ENCODE results near the gene SMG9. TPM values are rescaled to one million over a fixed set of nuclear protein-coding genes. Genes with fewer than 3 reads are reported as not detected.

The SMG9 gene
- total RNA-seq, 4 donors from 2014 or later, result 4.5 to 9.1 (median 7.1) TPM

DNA sequence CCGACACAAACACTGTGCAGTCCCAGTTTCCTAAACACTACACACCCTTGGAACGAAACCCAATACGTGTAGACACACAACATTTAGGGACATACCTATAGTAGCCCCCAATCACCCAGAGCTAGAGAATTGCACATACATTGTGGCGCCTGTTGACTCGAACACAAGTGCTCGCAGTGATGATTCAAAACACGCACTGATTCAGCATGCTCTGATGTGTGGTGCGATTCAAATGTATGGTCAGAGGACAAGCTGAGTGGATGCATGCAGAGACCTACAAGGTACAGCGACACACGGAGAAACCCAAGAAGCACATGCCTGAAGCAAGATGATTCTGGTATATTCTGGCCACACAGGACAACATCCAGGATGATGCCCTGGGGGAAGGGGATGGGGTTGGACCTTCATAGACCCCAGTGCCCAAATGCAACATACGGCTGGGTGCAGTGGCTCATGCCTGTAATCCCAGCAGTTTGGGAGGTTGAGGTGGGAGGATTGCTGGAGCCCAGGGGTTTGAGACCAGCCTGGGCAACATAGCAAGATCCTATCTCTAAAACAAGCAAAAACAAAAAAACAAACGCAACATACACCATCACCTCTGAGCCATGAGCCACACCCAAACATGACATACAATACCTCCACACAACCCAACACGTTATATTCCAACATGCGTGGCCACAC, 27.0 kb upstream of the SMG9 start:
- Histone ChIP-seq H3K4me1 (no peaks in the 10 kb centered on the region), H3K27me3 (peaks cover 0 to 8% (median 2%) of the 10 kb centered on the region in 3 donors), H3K4me3 (no peak overlapping the region), H3K27ac (no peak overlapping the region), H3K36me3 (no peaks in the 10 kb centered on the region), H3K9me3 (no peaks in the 10 kb centered on the region)
- intact Hi-C loops (cut with DNase I; ENCODE audit: low total_unique reads) (no loop called here), in situ Hi-C loops (cut with MboI; ENCODE audit: low sequenced_read_pairs in 4 of 4) (loop anchor here in 1 of 4 donors (5.0 kb wide), 1 partner anchor 34 kb away; no protein-coding TSS in a partner anchor)
- DNase-seq, result no peak
- no peak for ATAC-seq
- TF ChIP-seq, protein P1, sequence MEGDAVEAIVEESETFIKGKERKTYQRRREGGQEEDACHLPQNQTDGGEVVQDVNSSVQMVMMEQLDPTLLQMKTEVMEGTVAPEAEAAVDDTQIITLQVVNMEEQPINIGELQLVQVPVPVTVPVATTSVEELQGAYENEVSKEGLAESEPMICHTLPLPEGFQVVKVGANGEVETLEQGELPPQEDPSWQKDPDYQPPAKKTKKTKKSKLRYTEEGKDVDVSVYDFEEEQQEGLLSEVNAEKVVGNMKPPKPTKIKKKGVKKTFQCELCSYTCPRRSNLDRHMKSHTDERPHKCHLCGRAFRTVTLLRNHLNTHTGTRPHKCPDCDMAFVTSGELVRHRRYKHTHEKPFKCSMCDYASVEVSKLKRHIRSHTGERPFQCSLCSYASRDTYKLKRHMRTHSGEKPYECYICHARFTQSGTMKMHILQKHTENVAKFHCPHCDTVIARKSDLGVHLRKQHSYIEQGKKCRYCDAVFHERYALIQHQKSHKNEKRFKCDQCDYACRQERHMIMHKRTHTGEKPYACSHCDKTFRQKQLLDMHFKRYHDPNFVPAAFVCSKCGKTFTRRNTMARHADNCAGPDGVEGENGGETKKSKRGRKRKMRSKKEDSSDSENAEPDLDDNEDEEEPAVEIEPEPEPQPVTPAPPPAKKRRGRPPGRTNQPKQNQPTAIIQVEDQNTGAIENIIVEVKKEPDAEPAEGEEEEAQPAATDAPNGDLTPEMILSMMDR (IDR thresholded peaks at IDR 0.05 in 4 of 5, conservative IDR thresholded peaks at IDR 0.05 in 1 of 5), result no peak

DNA sequence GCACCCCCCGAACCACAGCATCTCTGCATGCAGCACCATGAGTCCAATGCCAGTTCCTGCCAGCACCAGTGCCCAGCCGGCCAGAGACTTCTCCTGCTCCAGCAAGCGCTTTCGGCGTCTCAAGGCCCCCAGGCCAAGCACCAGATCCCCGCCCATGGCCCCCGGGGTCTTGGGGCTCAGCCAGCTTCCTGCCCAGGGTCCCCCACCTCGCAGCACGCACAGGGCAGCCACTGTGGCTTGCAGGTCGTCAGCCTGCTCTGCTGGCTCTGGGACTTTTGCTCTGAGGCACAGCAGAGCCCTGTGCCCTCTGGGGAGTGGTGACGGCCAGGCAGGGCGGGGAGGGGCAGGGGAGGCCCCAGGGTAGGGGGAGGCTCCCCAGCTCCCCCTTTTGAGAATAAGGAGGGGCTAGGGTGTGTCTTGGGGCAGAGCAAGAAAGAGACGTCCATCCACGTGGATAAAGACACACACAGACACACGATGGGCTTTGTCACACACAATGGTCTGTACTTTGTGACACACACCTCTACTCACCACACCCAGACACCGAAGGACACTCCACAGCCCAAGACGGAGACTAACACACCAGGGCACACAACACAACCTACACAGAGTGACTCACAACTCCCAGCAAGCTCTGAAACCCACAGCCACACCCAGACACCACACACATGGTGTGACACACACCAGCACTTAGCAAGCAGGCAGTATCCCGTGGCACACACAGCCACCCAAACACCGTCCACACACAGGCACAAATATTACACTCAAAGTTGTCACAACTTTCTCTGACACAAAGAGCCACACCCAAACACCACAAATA, 26.2 kb upstream of the SMG9 start, which contains the start of gene KCNN4:
KCNN4 (minus strand) TSS at position 268 of the 820 bp plus-strand sequence; CDS start at position 156, 112 bp downstream.
- intact Hi-C loops (cut with DNase I; ENCODE audit: low total_unique reads), result no loop called here

DNA sequence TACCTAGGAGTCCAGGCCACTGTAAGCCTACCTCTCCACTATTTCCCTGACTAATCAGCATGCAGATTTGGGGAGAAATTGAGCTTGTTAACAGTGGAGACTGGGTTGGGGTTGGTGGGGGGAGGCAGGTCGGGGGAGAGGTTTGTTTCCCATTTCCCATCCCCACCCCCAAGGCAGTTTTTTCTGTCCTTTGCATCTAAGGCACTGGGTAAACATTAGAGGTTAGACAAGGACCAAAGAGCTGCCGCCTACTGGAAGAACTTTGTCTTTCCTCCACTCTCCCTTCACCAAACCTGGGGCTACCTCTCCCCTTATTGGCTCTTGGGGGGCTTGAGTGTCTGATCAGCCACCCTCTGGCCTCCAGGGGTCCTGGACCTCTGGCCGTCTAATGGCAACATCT, 25.1 kb upstream of the SMG9 start:
- intact Hi-C loops (cut with DNase I; ENCODE audit: low total_unique reads), result no loop called here
- no peak for TF ChIP-seq POLR2A (IDR thresholded peaks at IDR 0.05)
- TF ChIP-seq, protein P1 (IDR thresholded peaks at IDR 0.05 in 4 of 5, conservative IDR thresholded peaks at IDR 0.05 in 1 of 5), result no peak
- H3K27me3 ChIP-seq, result peaks cover under 1 to 10% (median 2%) of the 10 kb centered on the region in 3 donors
- in situ Hi-C loops (cut with MboI; ENCODE audit: low sequenced_read_pairs in 4 of 4), result loop anchor here in 1 of 4 donors (5.0 kb wide), 1 partner anchor 33 kb away; no protein-coding TSS in a partner anchor
- DNase-seq (no peak), ATAC-seq (no peak)
- peaks cover 0 to 1% of the 10 kb centered on the region in 2 donors for H3K4me1 ChIP-seq
- H3K9me3 ChIP-seq, result no peaks in the 10 kb centered on the region
- no peaks in the 10 kb centered on the region for H3K36me3 ChIP-seq
- no peak overlapping the region for H3K27ac ChIP-seq
- H3K4me3 ChIP-seq, result no peak overlapping the region

More for the DNA sequence above, 26.2 kb upstream of the SMG9 start, which contains the start of gene KCNN4:
- ATAC-seq (no peak), DNase-seq (no peak)
- in situ Hi-C loops (cut with MboI; ENCODE audit: low sequenced_read_pairs in 4 of 4), result loop anchor here in 1 of 4 donors (5.0 kb wide), 1 partner anchor 34 kb away; no protein-coding TSS in a partner anchor
- Histone ChIP-seq H3K4me3 (no peak within 1 kb of the TSS), H3K4me1 (no peaks in the 10 kb centered on the region), H3K36me3 (no peaks in the 10 kb centered on the region), H3K9me3 (no peaks in the 10 kb centered on the region), H3K27me3 (peaks cover 0 to 8% (median 2%) of the 10 kb centered on the region in 3 donors), H3K27ac (no peak within 1 kb of the TSS)
- TF ChIP-seq POLR2A (IDR thresholded peaks at IDR 0.05), result no peak
- TF ChIP-seq, protein P1 (IDR thresholded peaks at IDR 0.05 in 4 of 5, conservative IDR thresholded peaks at IDR 0.05 in 1 of 5), result no peak

DNA sequence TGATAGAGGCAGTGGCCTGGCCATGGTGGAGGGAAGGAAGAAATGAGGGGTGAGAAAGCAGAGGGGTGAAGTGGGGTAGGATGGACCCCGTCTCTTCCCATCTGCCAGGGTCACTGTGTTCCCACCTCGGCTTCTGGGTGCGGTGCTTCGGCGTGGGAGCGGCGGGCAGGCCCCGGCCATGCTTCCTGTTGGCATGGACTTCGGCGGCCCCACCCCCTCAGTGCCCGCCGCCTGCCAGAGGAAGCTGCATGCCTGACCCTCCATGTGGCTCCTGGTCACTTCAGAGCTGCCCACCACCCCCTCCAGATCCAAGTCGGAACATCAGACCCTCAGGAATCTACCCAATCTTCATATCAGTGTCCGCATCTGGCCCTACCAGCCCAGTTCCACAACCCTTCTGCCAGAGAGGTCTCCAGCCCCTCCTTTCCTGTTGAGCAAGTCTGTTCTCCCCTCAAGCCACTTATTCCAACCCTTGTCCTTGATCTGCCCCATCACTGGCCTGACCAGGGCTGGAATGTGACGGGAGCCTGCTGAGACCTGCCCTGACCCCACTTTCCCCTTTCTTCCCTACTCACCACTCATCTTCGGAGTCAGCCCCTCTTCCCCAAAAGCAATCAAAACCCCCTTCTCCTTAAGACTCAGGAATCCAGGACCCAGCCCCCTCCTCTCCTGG, 24.5 kb upstream of the SMG9 start:
- no peak for DNase-seq
- TF ChIP-seq, protein P1 (IDR thresholded peaks at IDR 0.05 in 4 of 5, conservative IDR thresholded peaks at IDR 0.05 in 1 of 5), result no peak
- TF ChIP-seq POLR2A (IDR thresholded peaks at IDR 0.05), result no peak
- in situ Hi-C loops (cut with MboI; ENCODE audit: low sequenced_read_pairs in 4 of 4), result no loop called here
- Histone ChIP-seq H3K9me3 (no peaks in the 10 kb centered on the region), H3K36me3 (no peaks in the 10 kb centered on the region), H3K4me3 (no peak overlapping the region), H3K4me1 (peaks cover 5 to 6% of the 10 kb centered on the region in 2 donors), H3K27me3 (peaks cover 2 to 16% (median 6%) of the 10 kb centered on the region in 3 donors), H3K27ac (no peak overlapping the region)
- no peak for ATAC-seq
- intact Hi-C loops (cut with DNase I; ENCODE audit: low total_unique reads), result no loop called here

Measured in gastrocnemius medialis (tissue), 4 donors.